ENCODE results near the gene PCDH15. TPM values are rescaled to one million over a fixed set of nuclear protein-coding genes. Genes with fewer than 3 reads are reported as not detected.

Gene PCDH15
- total RNA-seq, 2 donors from 2014 or later = 0.58 to 0.95 TPM

- H3K4me1 Mint-ChIP-seq = peaks cover 8% of the 10 kb centered on the region
- no peaks in the 10 kb centered on the region for H3K27me3 ChIP-seq (ENCODE audit: control insufficient read depth, insufficient read depth, low read length, poor library complexity, severe bottlenecking)
- H3K36me3 ChIP-seq (ENCODE audit: control insufficient read depth, insufficient read depth, low read length) = no peaks in the 10 kb centered on the region
Observed at GRCh38 chr10:54091237-54091636, 709.8 kb downstream of the PCDH15 start.

GRCh38 chr10:54081950-54082349 is 719.1 kb downstream of the PCDH15 start:
- no peak for DNase-seq
- Histone ChIP-seq H3K4me3 (ENCODE audit: low read length) (no peak overlapping the region), H3K36me3 (ENCODE audit: control insufficient read depth, insufficient read depth, low read length) (no peaks in the 10 kb centered on the region), H3K9ac (ENCODE audit: extremely low read depth, low read length, poor library complexity, severe bottlenecking) (no peak overlapping the region), H3K4me1 (ENCODE audit: control insufficient read depth, insufficient read depth, low read length) (no peaks in the 10 kb centered on the region), H3K9me3 (ENCODE audit: control insufficient read depth, low read length) (peaks cover 6% of the 10 kb centered on the region), H3K27me3 (ENCODE audit: control insufficient read depth, insufficient read depth, low read length, poor library complexity, severe bottlenecking) (no peaks in the 10 kb centered on the region), H3K27ac (ENCODE audit: low read depth, low read length) (peak overlapping the region; percentile 82)
- Mint-ChIP-seq H3K27me3 (ENCODE audit: insufficient read depth) (no peaks in the 10 kb centered on the region), H3K36me3 (ENCODE audit: low read depth) (no peaks in the 10 kb centered on the region), H3K4me3 (no peak overlapping the region), H3K4me1 (no peaks in the 10 kb centered on the region), H3K27ac (no peak overlapping the region), H3K9me3 (no peaks in the 10 kb centered on the region)
- WGBS, 2 experiments (ENCODE audit: insufficient coverage in 1 of 2, insufficient read length in 1 of 2) = 80 to 86% methylated on average over 1 to 2 of the region's 2 CpGs
- TF ChIP-seq CTCF (conservative IDR thresholded peaks at IDR 0.05) = no peak

More at GRCh38 chr10:54091237-54091636, 709.8 kb downstream of the PCDH15 start:
- no peak overlapping the region for H3K4me3 Mint-ChIP-seq
- WGBS, 2 experiments (ENCODE audit: insufficient coverage in 1 of 2, insufficient read length in 1 of 2) = 88 to 100% methylated on average over 1 to 2 of the region's 2 CpGs
- Histone ChIP-seq H3K4me3 (ENCODE audit: low read length) (no peak overlapping the region), H3K9ac (ENCODE audit: extremely low read depth, low read length, poor library complexity, severe bottlenecking) (no peak overlapping the region), H3K27ac (ENCODE audit: low read depth, low read length) (no peak overlapping the region), H3K9me3 (ENCODE audit: control insufficient read depth, low read length) (no peaks in the 10 kb centered on the region), H3K4me1 (ENCODE audit: control insufficient read depth, insufficient read depth, low read length) (no peaks in the 10 kb centered on the region)
- no peaks in the 10 kb centered on the region for H3K9me3 Mint-ChIP-seq
- H3K27me3 Mint-ChIP-seq (ENCODE audit: insufficient read depth) = no peaks in the 10 kb centered on the region
- DNase-seq = no peak
- TF ChIP-seq CTCF (conservative IDR thresholded peaks at IDR 0.05) = no peak
- no peak overlapping the region for H3K27ac Mint-ChIP-seq
- H3K36me3 Mint-ChIP-seq (ENCODE audit: low read depth) = no peaks in the 10 kb centered on the region

GRCh38 chr10:54067361-54067760 is 733.7 kb downstream of the PCDH15 start:
- Histone ChIP-seq H3K9me3 (ENCODE audit: control insufficient read depth, low read length) (no peaks in the 10 kb centered on the region), H3K4me3 (ENCODE audit: low read length) (no peak overlapping the region), H3K27ac (ENCODE audit: low read depth, low read length) (no peak overlapping the region), H3K36me3 (ENCODE audit: control insufficient read depth, insufficient read depth, low read length) (no peaks in the 10 kb centered on the region), H3K27me3 (ENCODE audit: control insufficient read depth, insufficient read depth, low read length, poor library complexity, severe bottlenecking) (no peaks in the 10 kb centered on the region), H3K9ac (ENCODE audit: extremely low read depth, low read length, poor library complexity, severe bottlenecking) (no peak overlapping the region), H3K4me1 (ENCODE audit: control insufficient read depth, insufficient read depth, low read length) (no peaks in the 10 kb centered on the region)
- no peak for DNase-seq
- no peaks in the 10 kb centered on the region for H3K9me3 Mint-ChIP-seq
- H3K4me3 Mint-ChIP-seq = no peak overlapping the region
- no peak overlapping the region for H3K27ac Mint-ChIP-seq
- TF ChIP-seq CTCF (conservative IDR thresholded peaks at IDR 0.05) = no peak
- no peaks in the 10 kb centered on the region for H3K27me3 Mint-ChIP-seq (ENCODE audit: insufficient read depth)
- 92% methylated on average over 1 of the region's 1 CpG; no CpG with 5 or more reads in 1 of the 2 experiments for WGBS, 2 experiments (ENCODE audit: insufficient coverage in 1 of 2, insufficient read length in 1 of 2)
- no peaks in the 10 kb centered on the region for H3K36me3 Mint-ChIP-seq (ENCODE audit: low read depth)
- no peaks in the 10 kb centered on the region for H3K4me1 Mint-ChIP-seq

Data from endodermal cell (in vitro differentiated cells).